ENCODE measurements around the gene PFKFB1. TPM values are rescaled to one million over a fixed set of nuclear protein-coding genes. Genes with fewer than 3 reads are reported as not detected.

Gene PFKFB1
- total RNA-seq, 1 experiment from 2014 or later = 0.81 TPM

DNA sequence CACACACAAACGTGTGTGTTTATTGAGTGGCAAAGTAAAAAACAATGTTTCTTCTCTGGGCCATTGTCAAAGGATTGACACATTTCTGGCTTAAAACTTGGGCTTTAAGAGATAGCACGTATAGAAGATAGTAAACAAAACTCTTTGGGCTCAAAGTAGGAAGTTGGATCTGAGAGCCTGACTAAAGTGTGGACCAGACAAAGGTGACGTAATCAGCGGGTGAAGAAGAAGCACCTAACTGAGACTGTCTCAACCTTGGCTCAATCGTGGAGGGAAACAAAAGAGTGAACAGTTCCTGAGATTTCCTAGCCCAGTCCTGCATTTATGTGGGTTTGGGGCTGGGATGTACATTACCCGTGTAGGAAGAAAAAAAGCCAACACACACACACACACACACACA lies 13.7 kb downstream of the PFKFB1 start (continued):
- TF ChIP-seq, protein P1, sequence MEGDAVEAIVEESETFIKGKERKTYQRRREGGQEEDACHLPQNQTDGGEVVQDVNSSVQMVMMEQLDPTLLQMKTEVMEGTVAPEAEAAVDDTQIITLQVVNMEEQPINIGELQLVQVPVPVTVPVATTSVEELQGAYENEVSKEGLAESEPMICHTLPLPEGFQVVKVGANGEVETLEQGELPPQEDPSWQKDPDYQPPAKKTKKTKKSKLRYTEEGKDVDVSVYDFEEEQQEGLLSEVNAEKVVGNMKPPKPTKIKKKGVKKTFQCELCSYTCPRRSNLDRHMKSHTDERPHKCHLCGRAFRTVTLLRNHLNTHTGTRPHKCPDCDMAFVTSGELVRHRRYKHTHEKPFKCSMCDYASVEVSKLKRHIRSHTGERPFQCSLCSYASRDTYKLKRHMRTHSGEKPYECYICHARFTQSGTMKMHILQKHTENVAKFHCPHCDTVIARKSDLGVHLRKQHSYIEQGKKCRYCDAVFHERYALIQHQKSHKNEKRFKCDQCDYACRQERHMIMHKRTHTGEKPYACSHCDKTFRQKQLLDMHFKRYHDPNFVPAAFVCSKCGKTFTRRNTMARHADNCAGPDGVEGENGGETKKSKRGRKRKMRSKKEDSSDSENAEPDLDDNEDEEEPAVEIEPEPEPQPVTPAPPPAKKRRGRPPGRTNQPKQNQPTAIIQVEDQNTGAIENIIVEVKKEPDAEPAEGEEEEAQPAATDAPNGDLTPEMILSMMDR (IDR thresholded peaks at IDR 0.05 in 2 of 3, conservative IDR thresholded peaks at IDR 0.05 in 1 of 3; ENCODE audit: borderline replicate concordance in 1 of 3, insufficient read depth in 1 of 3, low read depth in 2 of 3, low read length in 2 of 3) = no peak
- TF ChIP-seq MAX (IDR thresholded peaks at IDR 0.05) (no peak), POLR2A (IDR thresholded peaks at IDR 0.05; ENCODE audit: borderline replicate concordance, extremely low read depth, insufficient read depth, insufficient read length) (no peak), EZH2 (IDR thresholded peaks at IDR 0.05) (no peak), CEBPB (IDR thresholded peaks at IDR 0.05; ENCODE audit: low read depth) (no peak)
- TF ChIP-seq, protein P2, sequence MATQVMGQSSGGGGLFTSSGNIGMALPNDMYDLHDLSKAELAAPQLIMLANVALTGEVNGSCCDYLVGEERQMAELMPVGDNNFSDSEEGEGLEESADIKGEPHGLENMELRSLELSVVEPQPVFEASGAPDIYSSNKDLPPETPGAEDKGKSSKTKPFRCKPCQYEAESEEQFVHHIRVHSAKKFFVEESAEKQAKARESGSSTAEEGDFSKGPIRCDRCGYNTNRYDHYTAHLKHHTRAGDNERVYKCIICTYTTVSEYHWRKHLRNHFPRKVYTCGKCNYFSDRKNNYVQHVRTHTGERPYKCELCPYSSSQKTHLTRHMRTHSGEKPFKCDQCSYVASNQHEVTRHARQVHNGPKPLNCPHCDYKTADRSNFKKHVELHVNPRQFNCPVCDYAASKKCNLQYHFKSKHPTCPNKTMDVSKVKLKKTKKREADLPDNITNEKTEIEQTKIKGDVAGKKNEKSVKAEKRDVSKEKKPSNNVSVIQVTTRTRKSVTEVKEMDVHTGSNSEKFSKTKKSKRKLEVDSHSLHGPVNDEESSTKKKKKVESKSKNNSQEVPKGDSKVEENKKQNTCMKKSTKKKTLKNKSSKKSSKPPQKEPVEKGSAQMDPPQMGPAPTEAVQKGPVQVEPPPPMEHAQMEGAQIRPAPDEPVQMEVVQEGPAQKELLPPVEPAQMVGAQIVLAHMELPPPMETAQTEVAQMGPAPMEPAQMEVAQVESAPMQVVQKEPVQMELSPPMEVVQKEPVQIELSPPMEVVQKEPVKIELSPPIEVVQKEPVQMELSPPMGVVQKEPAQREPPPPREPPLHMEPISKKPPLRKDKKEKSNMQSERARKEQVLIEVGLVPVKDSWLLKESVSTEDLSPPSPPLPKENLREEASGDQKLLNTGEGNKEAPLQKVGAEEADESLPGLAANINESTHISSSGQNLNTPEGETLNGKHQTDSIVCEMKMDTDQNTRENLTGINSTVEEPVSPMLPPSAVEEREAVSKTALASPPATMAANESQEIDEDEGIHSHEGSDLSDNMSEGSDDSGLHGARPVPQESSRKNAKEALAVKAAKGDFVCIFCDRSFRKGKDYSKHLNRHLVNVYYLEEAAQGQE (IDR thresholded peaks at IDR 0.05; ENCODE audit: low read depth) = no peak

- no peak overlapping the region for H3K9ac ChIP-seq (ENCODE audit: low read length)
- H3K4me1 ChIP-seq (ENCODE audit: control insufficient read depth in 1 of 2, insufficient read depth in 2 of 2, low read length in 2 of 2) = peaks cover 0 to 4% of the 10 kb centered on the region in 2 experiments; a peak in 1 of 4 replicates
- CTCF ChIA-PET = no interaction called here
- H3K79me2 ChIP-seq (ENCODE audit: insufficient read depth, low read length) = no peaks in the 10 kb centered on the region
- POLR2A ChIA-PET = interaction anchor here (0.8 kb wide), 1 partner anchor 20 kb away, joined by 4 read pairs; the partner anchor contains the start of gene APEX2
- no peak for ATAC-seq
- H3K36me3 ChIP-seq (ENCODE audit: control insufficient read depth in 1 of 2, insufficient read depth in 2 of 2, low read length in 2 of 2) = no peaks in the 10 kb centered on the region
- no peak overlapping the region for H3K4me2 ChIP-seq (ENCODE audit: low read length)
- DNase-seq (ENCODE audit: low read depth, low spot score) = no peak
- no peaks in the 10 kb centered on the region for H3K9me2 ChIP-seq (ENCODE audit: insufficient read depth)
- RAD21 ChIA-PET (ENCODE audit: low non-redundant PET in 1 of 2, low total read pairs in 2 of 2, uncharacterized antibody in 2 of 2, unreplicated experiment in 2 of 2) = no interaction called here
- TF ChIP-seq POLR2AphosphoS5 (IDR thresholded peaks at IDR 0.05; ENCODE audit: low read depth, low read length) (no peak), EZH2 (IDR thresholded peaks at IDR 0.05) (no peak), ELF1 (IDR thresholded peaks at IDR 0.05; ENCODE audit: borderline replicate concordance, low read depth) (no peak)
- no peak overlapping the region for H3K4me3 ChIP-seq (replicated peaks in 1 of 2; ENCODE audit: low read depth in 1 of 2, low read length in 2 of 2)
- H2AFZ ChIP-seq (ENCODE audit: low read depth, low read length, poor library complexity, severe bottlenecking) = no peak overlapping the region
- H4K20me1 ChIP-seq (ENCODE audit: insufficient read depth) = no peaks in the 10 kb centered on the region
- H3K9me3 ChIP-seq (ENCODE audit: control insufficient read depth in 1 of 2, insufficient read depth in 1 of 2, low read depth in 1 of 2, low read length in 2 of 2) = no peaks in the 10 kb centered on the region
- H3K27me3 ChIP-seq (ENCODE audit: insufficient read depth, low read length) = no peaks in the 10 kb centered on the region
- BruUV-seq (replicated peaks) = no TSS peak
- H3K27ac ChIP-seq (ENCODE audit: low read depth, low read length) = no peak overlapping the region
- intact Hi-C loops (cut with micrococcal nuclease) = no loop called here
Observed at GRCh38 chrX:54979432-54979831, 14.6 kb downstream of the PFKFB1 start.

Data from HCT116 (cell line).